GM18520 (cell line): Measurements from ENCODE around the gene PHYH.

Source experiments
- ATAC-seq: cut with Tn5 transposase; IDR thresholded peaks from one replicate; pipeline ENCODE4 v1.9.1; 2021; ENCODE audit not compliant: unreplicated experiment

Gene PHYH

GRCh38 chr10:13231190-13231589 lies 68.7 kb downstream of the PHYH start:
- no peak for ATAC-seq
